GM19395 (cell line): Measurements from ENCODE around the gene CDH22.

Experiments
- ATAC-seq: cut with Tn5 transposase; IDR thresholded peaks from one replicate; pipeline ENCODE4 v1.9.1; 2021; ENCODE audit warnings: mild to moderate bottlenecking, moderate library complexity; ENCODE audit not compliant: unreplicated experiment

The CDH22 gene

GRCh38 chr20:46174469-46175126, 133.7 kb downstream of the CDH22 start:
- ATAC-seq = no peak

- no peak for ATAC-seq
Observed at GRCh38 chr20:46173652-46174468, 134.4 kb downstream of the CDH22 start.

GRCh38 chr20:46172961-46173536, 135.2 kb downstream of the CDH22 start:
- no peak for ATAC-seq

- no peak for ATAC-seq
Observed at GRCh38 chr20:46172455-46172854, 135.8 kb downstream of the CDH22 start.

GRCh38 chr20:46171909-46172308, 136.4 kb downstream of the CDH22 start:
- ATAC-seq = no peak

- no peak for ATAC-seq
Observed at GRCh38 chr20:46171476-46171875, 136.8 kb downstream of the CDH22 start.

GRCh38 chr20:46169245-46170171, 138.8 kb downstream of the CDH22 start:
- no peak for ATAC-seq

- no peak for ATAC-seq
Observed at GRCh38 chr20:46168438-46168837, 139.9 kb downstream of the CDH22 start.

GRCh38 chr20:46167080-46167479, 141.2 kb downstream of the CDH22 start:
- ATAC-seq = no peak

- ATAC-seq = no peak
Observed at GRCh38 chr20:46164254-46164653, 144.0 kb downstream of the CDH22 start.

GRCh38 chr20:46161921-46162320, 146.4 kb downstream of the CDH22 start:
- ATAC-seq = no peak

- ATAC-seq = no peak
Observed at GRCh38 chr20:46160661-46161060, 147.6 kb downstream of the CDH22 start.

GRCh38 chr20:46159101-46159897, 149.0 kb downstream of the CDH22 start:
- ATAC-seq = no peak

- no peak for ATAC-seq
Observed at GRCh38 chr20:46158476-46158987, 149.8 kb downstream of the CDH22 start.

- no peak for ATAC-seq
Observed at GRCh38 chr20:46157625-46158024, 150.7 kb downstream of the CDH22 start.

- ATAC-seq = no peak
Observed at GRCh38 chr20:46157076-46157592, 151.2 kb downstream of the CDH22 start.

- no peak for ATAC-seq
Observed at GRCh38 chr20:46156065-46156464, 152.2 kb downstream of the CDH22 start.

GRCh38 chr20:46154796-46155195, 153.5 kb downstream of the CDH22 start:
- no peak for ATAC-seq

GRCh38 chr20:46154305-46154704, 154.0 kb downstream of the CDH22 start:
- ATAC-seq = no peak
